Measurements from ENCODE around the gene PLCD3. TPM values are rescaled to one million over a fixed set of nuclear protein-coding genes. Genes with fewer than 3 reads are reported as not detected.
A peak's percentile ranks its signal among the peaks of the same experiment; 100 is the strongest.

PLCD3 gene
- total and polyA plus RNA-seq, 9 of the 15 experiments (the other 6 are each of a cell fraction or from before 2014, with no cell fraction given), result 0.20 to 22.6 (median 7.5) TPM

DNA sequence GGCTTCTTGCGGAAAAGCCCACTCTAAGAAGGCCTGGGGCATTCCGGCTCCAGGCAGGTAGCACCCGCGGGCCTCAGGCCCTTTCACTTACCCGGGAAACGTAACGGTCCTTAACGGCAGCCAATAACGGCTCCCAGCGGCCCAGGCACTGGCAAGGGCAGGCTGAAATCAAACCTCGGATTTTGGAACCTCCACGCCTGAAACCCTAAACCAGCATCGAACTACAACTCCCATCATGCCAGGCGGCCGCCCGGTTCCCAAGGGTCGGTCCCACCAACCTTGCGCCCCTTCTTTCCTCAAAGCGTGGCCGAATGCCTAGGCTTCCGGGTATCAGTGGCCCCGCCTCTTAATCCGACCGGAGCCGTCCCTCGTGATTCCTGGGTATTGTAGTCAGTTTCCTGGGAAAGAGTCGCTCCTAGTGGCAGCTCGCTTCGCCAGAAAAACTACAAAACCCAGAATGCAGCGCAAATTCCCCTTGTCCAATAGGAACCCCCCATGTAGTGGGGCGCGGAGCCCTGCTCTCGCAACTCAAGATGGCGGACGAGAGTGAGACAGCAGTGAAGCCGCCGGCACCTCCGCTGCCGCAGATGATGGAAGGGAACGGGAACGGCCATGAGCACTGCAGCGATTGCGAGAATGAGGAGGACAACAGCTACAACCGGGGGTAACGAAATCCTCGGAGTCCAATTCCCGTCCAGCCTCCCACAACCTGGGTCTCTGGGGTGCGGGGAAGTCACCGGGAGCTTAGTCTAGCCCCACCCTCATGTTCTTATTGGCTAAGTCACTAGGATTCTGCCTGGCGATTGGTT is 71.3 kb downstream of the PLCD3 start, which contains the start of gene NMT1 (continued):
- TF ChIP-seq CBFA2T3 (IDR thresholded peaks at IDR 0.05) (no peak), PYGO2 (tag; IDR thresholded peaks at IDR 0.05) (no peak), LARP7 (IDR thresholded peaks at IDR 0.05) (no peak), SRF (CRISPR knock-in tag; IDR thresholded peaks at IDR 0.05) (peak in 1 of 2 experiments; percentile 39; a peak in 2 of 4 replicates), GABPA (tag; conservative IDR thresholded peaks at IDR 0.05; ENCODE audit: low read depth) (peak; percentile 86), ZNF143 (CRISPR knock-in tag; IDR thresholded peaks at IDR 0.05) (peak; percentile 99), CTBP1 (IDR thresholded peaks at IDR 0.05; ENCODE audit: borderline replicate concordance) (peak; percentile 40; the same call in 1 of the 2 replicates), OTX1 (CRISPR knock-in tag; IDR thresholded peaks at IDR 0.05) (peak; percentile 80), RAD21 (CRISPR knock-in tag; conservative IDR thresholded peaks at IDR 0.05 in 1 of 2, IDR thresholded peaks at IDR 0.05 in 1 of 2) (0 out of 4 replicates have a peak, but pooled peaks of 1 of the 2 experiments have one; percentile 5), E2F8 (IDR thresholded peaks at IDR 0.05; ENCODE audit: low read depth, partially characterized antibody) (peak; percentile 80), MYNN (IDR thresholded peaks at IDR 0.05) (peak; percentile 46; the same call in 1 of the 2 replicates), MYNN (CRISPR knock-in tag; IDR thresholded peaks at IDR 0.05) (no peak), SMAD2 (IDR thresholded peaks at IDR 0.05; ENCODE audit: low read depth, low read length) (no peak), KDM5B (IDR thresholded peaks at IDR 0.05; ENCODE audit: insufficient replicate concordance, low read depth, low read length) (peak; percentile 85), CBX3 (IDR thresholded peaks at IDR 0.05; ENCODE audit: borderline replicate concordance in 1 of 2, low read length in 2 of 2) (no peak; a peak in 1 of 3 replicates), GMEB1 (CRISPR knock-in tag; IDR thresholded peaks at IDR 0.05) (peak; percentile 55), CUX1 (CRISPR knock-in tag; IDR thresholded peaks at IDR 0.05) (no peak)

Measured in K562 (cell line).